HuH-7 (cell line): ENCODE results near the gene DMBX1.

ENCODE experiments used
- DNase-seq: peaks from one replicate; pipeline ENCODE4 v3.0.0; 2011; ENCODE audit warnings: low spot score

Gene DMBX1

GRCh38 chr1:46489638-46490405 is at the start of gene DMBX1:
Gene DMBX1 (plus strand): TSS chr1:46489836. CDS start chr1:46507011, 17,175 bp downstream.
- peak; percentile 97 for DNase-seq

GRCh38 chr1:46440478-46440877 is 49.2 kb upstream of the DMBX1 start:
- DNase-seq = no peak

GRCh38 chr1:46442317-46443161 is 47.1 kb upstream of the DMBX1 start:
- peak; percentile 87 for DNase-seq

- DNase-seq = no peak
These were observed 45.2 kb upstream of the DMBX1 start for GRCh38 chr1:46444466-46444865.

- peak; percentile 46 for DNase-seq
These were observed 43.8 kb upstream of the DMBX1 start for GRCh38 chr1:46445773-46446256.

GRCh38 chr1:46446646-46447498 is 42.8 kb upstream of the DMBX1 start:
- DNase-seq = peak; percentile 86

- DNase-seq = no peak
These were observed 42.0 kb upstream of the DMBX1 start for GRCh38 chr1:46447499-46448108.

- DNase-seq = no peak
These were observed 41.3 kb upstream of the DMBX1 start for GRCh38 chr1:46448109-46448911.

GRCh38 chr1:46449223-46450159 is 40.1 kb upstream of the DMBX1 start:
- DNase-seq = no peak

- DNase-seq = no peak
These were observed 39.5 kb upstream of the DMBX1 start for GRCh38 chr1:46450160-46450517.

- no peak for DNase-seq
These were observed 37.4 kb upstream of the DMBX1 start for GRCh38 chr1:46451948-46452930.

GRCh38 chr1:46452931-46453325 is 36.7 kb upstream of the DMBX1 start:
- no peak for DNase-seq

GRCh38 chr1:46453449-46453848 is 36.2 kb upstream of the DMBX1 start:
- DNase-seq = no peak

- DNase-seq = no peak
These were observed 33.7 kb upstream of the DMBX1 start for GRCh38 chr1:46455951-46456350.

- no peak for DNase-seq
These were observed 33.1 kb upstream of the DMBX1 start for GRCh38 chr1:46456411-46456963.

GRCh38 chr1:46457178-46457577 is 32.5 kb upstream of the DMBX1 start:
- no peak for DNase-seq

- DNase-seq = no peak
These were observed 31.4 kb upstream of the DMBX1 start for GRCh38 chr1:46458190-46458589.

- DNase-seq = no peak
These were observed 30.8 kb upstream of the DMBX1 start for GRCh38 chr1:46458846-46459245.
